ENCODE results near the gene CALB2. TPM values are rescaled to one million over a fixed set of nuclear protein-coding genes. Genes with fewer than 3 reads are reported as not detected.

Gene CALB2
- total and polyA plus RNA-seq, 2 experiments from 2014 or later: 2.4 to 4.2 TPM

GRCh38 chr16:71380831-71381230, 22.3 kb downstream of the CALB2 start (continued):
- TF ChIP-seq CTCF (conservative IDR thresholded peaks at IDR 0.05; ENCODE audit: low read depth in 2 of 2) (no peak), ZNF114 (CRISPR knock-in tag; IDR thresholded peaks at IDR 0.05) (no peak)

GRCh38 chr16:71383054-71383773, 24.7 kb downstream of the CALB2 start:
- Histone ChIP-seq H3F3A (replicated peaks; ENCODE audit: low read depth) (no peaks in the 10 kb centered on the region), H2AFZ (no peak overlapping the region), H3K36me3 (ENCODE audit: insufficient read depth) (no peaks in the 10 kb centered on the region), H3K27ac (ENCODE audit: low read depth) (no peak overlapping the region), H3K4me3 (no peak overlapping the region), H3K27me3 (ENCODE audit: insufficient read depth) (no peaks in the 10 kb centered on the region), H4K20me1 (replicated peaks; ENCODE audit: insufficient read depth) (no peaks in the 10 kb centered on the region), H3K4me2 (no peak overlapping the region; the same call in 1 of the 2 replicates), H3K79me2 (replicated peaks; ENCODE audit: insufficient read depth) (no peaks in the 10 kb centered on the region), H3K9me2 (ENCODE audit: insufficient read depth) (no peaks in the 10 kb centered on the region), H3K4me1 (ENCODE audit: insufficient read depth) (peaks cover 33% of the 10 kb centered on the region)
- Mint-ChIP-seq H3K4me3 (no peak overlapping the region), H3K4me1 (peaks cover 31% of the 10 kb centered on the region), H3K27me3 (ENCODE audit: insufficient read depth, low read depth, poor library complexity) (peaks cover 5% of the 10 kb centered on the region), H3K36me3 (ENCODE audit: low read depth) (no peaks in the 10 kb centered on the region), H3K9me3 (no peaks in the 10 kb centered on the region), H3K27ac (no peak overlapping the region)
- peak; percentile 48 for DNase-seq (ENCODE audit: low spot score)
- peak; percentile 25 for ATAC-seq
- TF ChIP-seq JUNB (IDR thresholded peaks at IDR 0.05; ENCODE audit: unreplicated experiment): no peak
- TF ChIP-seq ZNF331 (CRISPR knock-in tag; IDR thresholded peaks at IDR 0.05; ENCODE audit: low read depth): no peak
- TF ChIP-seq STAT1 (IDR thresholded peaks at IDR 0.05; ENCODE audit: unreplicated experiment): no peak
- no peak for TF ChIP-seq EZH2phosphoT487 (IDR thresholded peaks at IDR 0.05; ENCODE audit: unreplicated experiment)
- TF ChIP-seq NANOG (IDR thresholded peaks at IDR 0.05; ENCODE audit: borderline replicate concordance): no peak
- TF ChIP-seq ETS1 (IDR thresholded peaks at IDR 0.05): no peak
- TF ChIP-seq REST (IDR thresholded peaks at IDR 0.05; ENCODE audit: unreplicated experiment): no peak
- TF ChIP-seq ZNF462 (CRISPR knock-in tag; IDR thresholded peaks at IDR 0.05): no peak
- TF ChIP-seq ZNF114 (CRISPR knock-in tag; IDR thresholded peaks at IDR 0.05): no peak
